ENCODE results near the gene MCM5. TPM values are rescaled to one million over a fixed set of nuclear protein-coding genes. Genes with fewer than 3 reads are reported as not detected.
A peak's percentile ranks its signal among the peaks of the same experiment; 100 is the strongest.

Gene MCM5
- total RNA-seq, 3 donors from 2014 or later: 18.5 to 45.2 (median 30.3) TPM

DNA sequence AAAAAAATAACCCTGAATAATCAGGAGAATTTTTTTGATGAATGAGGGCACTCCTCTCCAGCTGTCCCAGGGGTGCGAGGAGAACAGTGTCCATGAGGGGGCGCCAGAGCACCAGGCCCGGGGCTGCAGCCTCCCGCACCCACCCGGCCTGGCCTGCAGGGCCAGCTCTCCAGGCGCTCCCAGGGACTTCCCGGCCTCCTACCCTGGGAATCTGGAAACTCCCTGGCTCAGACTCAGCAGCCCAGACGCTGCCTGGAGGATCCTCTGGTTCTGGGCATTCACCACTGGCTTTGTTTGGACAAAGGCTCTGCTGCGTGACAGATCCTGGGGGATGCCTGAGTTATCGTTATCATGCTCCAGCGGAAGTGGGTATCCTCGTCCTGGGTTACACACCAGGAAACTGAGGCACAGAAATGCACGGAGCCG lies 31.0 kb downstream of the MCM5 start:
- H3K36me3 ChIP-seq (ENCODE audit: low read depth): no peaks in the 10 kb centered on the region
- intact Hi-C loops (cut with DNase I, micrococcal nuclease): loop anchor here (5.0 to 10.0 kb wide), 2 partner anchors 151 to 494 kb away; no protein-coding TSS in a partner anchor
- peak; percentile 99 for ATAC-seq
- H3K9me3 ChIP-seq: peaks cover 8% of the 10 kb centered on the region
- DNase-seq: peak; percentile 88 to 94 (median 93)
- H3K4me1 ChIP-seq (ENCODE audit: low read depth): peaks cover 7% of the 10 kb centered on the region
- H3K4me3 ChIP-seq: no peak overlapping the region
- TF ChIP-seq CTCF (IDR thresholded peaks at IDR 0.05): peak; percentile 80

- Histone ChIP-seq H3K4me1 (ENCODE audit: low read depth) (peaks cover 7% of the 10 kb centered on the region), H3K4me3 (no peak overlapping the region), H3K9me3 (peaks cover 8% of the 10 kb centered on the region), H3K36me3 (ENCODE audit: low read depth) (no peaks in the 10 kb centered on the region)
- DNase-seq: no peak
- peak; percentile 57 for ATAC-seq
- no peak for TF ChIP-seq CTCF (IDR thresholded peaks at IDR 0.05)
- intact Hi-C loops (cut with DNase I, micrococcal nuclease): loop anchor here (5.0 to 10.0 kb wide), 2 partner anchors 151 to 493 kb away; no protein-coding TSS in a partner anchor
These were observed 31.7 kb downstream of the MCM5 start for GRCh38 chr22:35431483-35432227.

- peaks cover 8% of the 10 kb centered on the region for H3K9me3 ChIP-seq
- DNase-seq: no peak
- H3K4me3 ChIP-seq: no peak overlapping the region
- ATAC-seq: no peak
- no peaks in the 10 kb centered on the region for H3K36me3 ChIP-seq (ENCODE audit: low read depth)
- TF ChIP-seq CTCF (IDR thresholded peaks at IDR 0.05): no peak
- H3K4me1 ChIP-seq (ENCODE audit: low read depth): peaks cover 7% of the 10 kb centered on the region
- intact Hi-C loops (cut with DNase I, micrococcal nuclease): loop anchor here (5.0 to 10.0 kb wide), 2 partner anchors 150 to 492 kb away; no protein-coding TSS in a partner anchor
These were observed 32.4 kb downstream of the MCM5 start for GRCh38 chr22:35432228-35432905.

- DNase-seq (no peak), ATAC-seq (no peak)
- H3K4me1 ChIP-seq (ENCODE audit: low read depth): peaks cover 7% of the 10 kb centered on the region
- TF ChIP-seq CTCF (IDR thresholded peaks at IDR 0.05): no peak
- H3K36me3 ChIP-seq (ENCODE audit: low read depth): no peaks in the 10 kb centered on the region
- H3K4me3 ChIP-seq: no peak overlapping the region
- intact Hi-C loops (cut with DNase I, micrococcal nuclease): loop anchor here (5.0 to 10.0 kb wide), 2 partner anchors 148 to 491 kb away; no protein-coding TSS in a partner anchor
- H3K9me3 ChIP-seq: peaks cover 8% of the 10 kb centered on the region
These were observed 34.2 kb downstream of the MCM5 start for GRCh38 chr22:35434061-35434710.

- intact Hi-C loops (cut with DNase I, micrococcal nuclease): loop anchor here in 1 of 2 donors (10.0 kb wide), 1 partner anchor 490 kb away; no protein-coding TSS in a partner anchor
These were observed 35.3 kb downstream of the MCM5 start for GRCh38 chr22:35435201-35435740.

More at GRCh38 chr22:35435201-35435740, 35.3 kb downstream of the MCM5 start:
- DNase-seq (no peak), ATAC-seq (no peak)
- no peak for TF ChIP-seq CTCF (IDR thresholded peaks at IDR 0.05)
- Histone ChIP-seq H3K36me3 (ENCODE audit: low read depth) (no peaks in the 10 kb centered on the region), H3K4me1 (ENCODE audit: low read depth) (peaks cover 7% of the 10 kb centered on the region), H3K4me3 (no peak overlapping the region), H3K9me3 (peaks cover 8% of the 10 kb centered on the region)

Measured in mucosa of descending colon (tissue), 3 donors.